RWPE2 (cell line): ENCODE measurements around the gene AGBL4.

Source experiments
- ATAC-seq: fragments of 200-7000 bp; cut with Tn5 transposase; 3 replicates; pipeline ENCODE4 v1.9.1; 2021; ENCODE audit warnings: low read depth
- DNase-seq: peaks from one replicate; pipeline ENCODE4 v3.0.0-alpha.2; 2020; ENCODE audit warnings: low spot score
- H3K27ac ChIP-seq: fragments of 450-650 bp; 2 replicates; pipeline ENCODE4 v1.5.1; 2017; ENCODE audit warnings: mild to moderate bottlenecking; ENCODE audit not compliant: poor library complexity, severe bottlenecking
- H3K27me3 ChIP-seq: fragments of 250-450 bp; sonication (Bioruptor Pico); 2 replicates; pipeline ENCODE4 v1.5.1; 2021; ENCODE audit warnings: mild to moderate bottlenecking, moderate library complexity; ENCODE audit not compliant: insufficient read depth, poor library complexity, severe bottlenecking
- H3K36me3 ChIP-seq: fragments of 250-450 bp; sonication (Bioruptor Pico); 2 replicates; pipeline ENCODE4 v1.5.1; 2020; ENCODE audit warnings: low read depth, mild to moderate bottlenecking, moderate library complexity
- H3K4me1 ChIP-seq: fragments of 250-450 bp; sonication (Bioruptor Pico); 2 replicates; pipeline ENCODE4 v1.5.1; 2021; ENCODE audit warnings: mild to moderate bottlenecking, moderate library complexity; ENCODE audit not compliant: insufficient read depth, poor library complexity, severe bottlenecking
- H3K4me3 ChIP-seq: fragments of 250-450 bp; sonication (Bioruptor Pico); 2 replicates; pipeline ENCODE4 v1.5.1; 2021; ENCODE audit warnings: mild to moderate bottlenecking, moderate library complexity; ENCODE audit not compliant: severe bottlenecking
- H3K9me3 ChIP-seq: fragments of 250-450 bp; sonication (Bioruptor Pico); 2 replicates; pipeline ENCODE4 v1.5.1; 2021; ENCODE audit warnings: mild to moderate bottlenecking, moderate library complexity; ENCODE audit not compliant: severe bottlenecking
- CTCF ChIP-seq: fragments of 450-650 bp; IDR thresholded peaks from one replicate; pipeline ENCODE4 v1.5.1; 2017; ENCODE audit warnings: mild to moderate bottlenecking, moderate library complexity; ENCODE audit not compliant: poor library complexity, severe bottlenecking

Gene AGBL4

GRCh38 chr1:48670234-48671020, 1353.3 kb downstream of the AGBL4 start:
- Histone ChIP-seq H3K9me3 (no peaks in the 10 kb centered on the region), H3K36me3 (no peaks in the 10 kb centered on the region), H3K4me3 (no peak overlapping the region), H3K4me1 (no peaks in the 10 kb centered on the region), H3K27me3 (no peaks in the 10 kb centered on the region), H3K27ac (no peak overlapping the region)
- ATAC-seq, result no peak
- TF ChIP-seq CTCF, result no peak
- DNase-seq, result no peak

- Histone ChIP-seq H3K9me3 (no peaks in the 10 kb centered on the region), H3K36me3 (no peaks in the 10 kb centered on the region), H3K4me3 (no peak overlapping the region), H3K27ac (no peak overlapping the region), H3K27me3 (no peaks in the 10 kb centered on the region), H3K4me1 (no peaks in the 10 kb centered on the region)
- DNase-seq, result no peak
- ATAC-seq, result no peak
- no peak for TF ChIP-seq CTCF
Measured at GRCh38 chr1:48668339-48668738, 1355.4 kb downstream of the AGBL4 start.

GRCh38 chr1:48667782-48668181, 1356.0 kb downstream of the AGBL4 start:
- no peak overlapping the region for H3K4me3 ChIP-seq
- H3K36me3 ChIP-seq, result no peaks in the 10 kb centered on the region
- ATAC-seq (no peak), DNase-seq (no peak)
- H3K27ac ChIP-seq, result no peak overlapping the region
- TF ChIP-seq CTCF, result no peak
- H3K9me3 ChIP-seq, result no peaks in the 10 kb centered on the region
- H3K4me1 ChIP-seq, result no peaks in the 10 kb centered on the region
- H3K27me3 ChIP-seq, result no peaks in the 10 kb centered on the region

GRCh38 chr1:48665708-48666407, 1357.9 kb downstream of the AGBL4 start:
- no peak overlapping the region for H3K27ac ChIP-seq
- ATAC-seq (no peak), DNase-seq (no peak)
- no peaks in the 10 kb centered on the region for H3K27me3 ChIP-seq
- no peaks in the 10 kb centered on the region for H3K9me3 ChIP-seq
- H3K36me3 ChIP-seq, result no peaks in the 10 kb centered on the region
- TF ChIP-seq CTCF, result no peak
- no peak overlapping the region for H3K4me3 ChIP-seq
- no peaks in the 10 kb centered on the region for H3K4me1 ChIP-seq
